ENCODE measurements around the gene FBXW5.
A peak's percentile ranks its signal among the peaks of the same experiment; 100 is the strongest.

FBXW5 gene

GRCh38 chr9:136949817-136950655 lies 5.5 kb upstream of the FBXW5 start:
- DNase-seq (ENCODE audit: extremely low read depth in 1 of 2, low read depth in 1 of 2), result peak; percentile 90 to 94

DNA sequence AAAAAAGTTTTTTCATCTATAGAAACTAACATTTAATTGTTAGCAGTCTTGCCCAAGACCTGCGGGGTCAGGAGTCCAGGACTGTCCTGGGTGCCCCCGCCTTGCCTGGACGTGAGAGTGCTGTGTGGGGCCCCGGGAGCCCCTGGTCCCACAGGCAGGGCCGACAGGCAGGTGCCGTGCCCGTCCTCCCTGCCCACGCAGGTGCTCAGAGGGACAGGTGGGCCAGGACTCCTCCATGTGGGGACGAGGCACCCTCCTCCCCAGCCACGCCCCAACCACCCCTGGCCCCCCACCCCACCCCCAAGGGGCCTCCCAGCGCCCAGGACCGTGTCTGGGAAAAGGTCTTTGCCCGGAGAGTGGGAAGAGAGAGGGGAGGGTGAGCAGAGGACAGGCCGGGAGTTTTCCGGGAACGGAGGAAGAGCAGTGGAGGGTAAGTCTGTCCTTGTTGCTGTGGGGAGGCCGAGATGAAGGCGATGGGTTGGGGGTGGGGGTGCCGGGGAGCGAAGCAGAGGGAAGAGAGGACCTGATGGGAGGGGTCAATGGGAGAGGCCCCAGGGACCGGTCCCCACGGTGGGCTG lies 4.8 kb upstream of the FBXW5 start:
- no peak for DNase-seq (ENCODE audit: extremely low read depth in 1 of 2, low read depth in 1 of 2)

- DNase-seq (ENCODE audit: extremely low read depth in 1 of 2, low read depth in 1 of 2), result no peak
These were observed 3.5 kb upstream of the FBXW5 start for GRCh38 chr9:136947955-136948510.

- no peak for DNase-seq (ENCODE audit: extremely low read depth in 1 of 2, low read depth in 1 of 2)
These were observed 2.7 kb upstream of the FBXW5 start for GRCh38 chr9:136947028-136947891.

DNA sequence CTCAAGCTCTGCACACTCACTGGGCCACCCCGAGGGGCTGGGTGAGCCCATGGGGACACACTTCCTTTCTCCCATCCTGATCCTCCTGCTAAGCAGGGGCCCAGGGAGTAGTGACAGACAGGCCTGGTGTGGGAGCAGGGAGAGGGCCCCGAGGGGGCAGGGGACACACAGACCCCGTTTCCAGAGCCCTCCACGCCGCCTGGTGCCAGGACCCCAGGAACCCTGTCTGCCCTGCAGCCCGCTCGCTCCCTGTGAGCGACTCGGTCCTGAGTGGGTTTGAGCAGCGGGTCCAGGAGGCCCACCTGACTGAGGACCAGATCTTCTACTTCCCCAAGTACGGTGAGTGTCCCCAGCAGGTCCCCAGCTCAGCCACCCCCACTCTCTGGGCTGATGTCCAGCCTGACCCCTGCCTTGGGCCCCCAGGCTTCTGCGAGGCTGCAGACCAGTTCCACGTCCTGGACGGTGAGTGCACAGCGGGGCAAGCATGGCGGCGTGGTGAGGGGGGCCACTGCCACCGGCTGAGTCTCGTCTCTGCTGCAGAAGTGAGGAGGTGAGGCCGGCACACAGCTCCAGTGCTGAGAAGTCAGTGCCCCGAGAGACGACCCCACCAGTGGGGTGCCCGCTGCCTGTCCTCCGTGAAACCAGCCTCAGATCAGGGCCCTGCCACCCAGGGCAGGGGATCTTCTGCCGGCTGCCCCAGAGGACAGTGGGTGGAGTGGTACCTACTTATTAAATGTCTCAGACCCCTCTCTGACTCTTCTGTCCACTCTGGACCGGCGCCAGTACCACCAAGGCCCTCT lies 1.9 kb upstream of the FBXW5 start:
- no peak for DNase-seq (ENCODE audit: extremely low read depth in 1 of 2, low read depth in 1 of 2)

DNA sequence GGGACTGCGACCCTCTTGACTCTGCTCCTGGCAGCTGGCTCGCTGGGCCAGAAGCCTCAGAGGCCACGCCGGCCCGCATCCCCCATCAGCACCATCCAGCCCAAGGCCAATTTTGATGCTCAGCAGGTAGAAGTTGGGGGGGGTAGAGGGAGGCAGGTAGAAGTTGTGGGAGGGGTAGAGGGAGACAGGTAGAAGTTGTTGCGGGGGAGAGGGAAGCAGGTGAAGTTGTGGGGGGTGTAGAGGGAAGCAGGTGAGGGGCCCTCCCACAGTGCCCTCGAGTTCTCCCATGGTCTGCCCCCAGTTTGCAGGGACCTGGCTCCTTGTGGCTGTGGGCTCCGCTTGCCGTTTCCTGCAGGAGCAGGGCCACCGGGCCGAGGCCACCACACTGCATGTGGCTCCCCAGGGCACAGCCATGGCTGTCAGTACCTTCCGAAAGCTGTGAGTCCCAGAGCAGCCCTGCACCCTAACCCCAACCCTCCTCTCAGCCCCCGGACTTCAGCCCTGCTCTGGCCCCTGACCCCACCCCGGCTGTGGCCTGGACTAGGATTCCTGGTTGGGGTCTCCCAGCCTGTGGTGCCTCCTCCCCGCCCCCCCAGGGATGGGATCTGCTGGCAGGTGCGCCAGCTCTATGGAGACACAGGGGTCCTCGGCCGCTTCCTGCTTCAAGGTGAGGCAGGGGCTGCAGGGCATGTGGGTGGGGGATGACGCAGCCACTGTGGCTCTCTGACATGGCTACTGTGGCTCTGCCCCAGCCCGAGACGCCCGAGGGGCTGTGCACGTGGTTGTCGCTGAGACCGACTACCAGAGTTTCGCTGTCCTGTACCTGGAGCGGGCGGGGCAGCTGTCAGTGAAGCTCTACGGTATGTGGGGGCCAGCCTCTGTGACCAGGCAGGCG lies 1.0 kb upstream of the FBXW5 start:
- DNase-seq (ENCODE audit: extremely low read depth in 1 of 2, low read depth in 1 of 2), result no peak

GRCh38 chr9:136944212-136944518 lies 373 bp downstream of the FBXW5 start:
- DNase-seq (ENCODE audit: extremely low read depth in 1 of 2, low read depth in 1 of 2), result no peak

- DNase-seq (ENCODE audit: extremely low read depth in 1 of 2, low read depth in 1 of 2), result peak in 1 of 2 donors; percentile 22
These were observed 987 bp downstream of the FBXW5 start for GRCh38 chr9:136943291-136944211.

DNA sequence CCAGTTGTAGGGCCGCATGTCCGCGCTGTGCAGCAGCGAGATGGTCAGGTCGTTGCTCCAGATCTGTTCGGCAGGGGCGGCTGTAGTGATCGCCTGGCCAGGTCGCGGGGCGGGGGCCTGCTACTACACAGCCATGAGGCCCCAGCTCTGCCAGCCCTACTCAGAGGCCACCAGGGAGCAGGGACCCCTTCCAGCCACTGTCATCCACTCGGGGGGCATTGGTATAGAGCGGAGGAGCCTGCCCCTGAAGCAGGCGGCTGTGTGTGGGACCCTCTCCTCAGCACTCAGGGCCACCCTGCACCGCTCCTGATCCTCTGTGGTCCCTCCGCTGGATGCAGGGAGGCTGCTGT lies 1.7 kb downstream of the FBXW5 start:
- DNase-seq (ENCODE audit: extremely low read depth in 1 of 2, low read depth in 1 of 2), result no peak

- no peak for DNase-seq (ENCODE audit: extremely low read depth in 1 of 2, low read depth in 1 of 2)
These were observed 2.2 kb downstream of the FBXW5 start for GRCh38 chr9:136942112-136942880.

- DNase-seq (ENCODE audit: extremely low read depth in 1 of 2, low read depth in 1 of 2), result no peak
These were observed 3.1 kb downstream of the FBXW5 start for GRCh38 chr9:136941231-136942111.

DNA sequence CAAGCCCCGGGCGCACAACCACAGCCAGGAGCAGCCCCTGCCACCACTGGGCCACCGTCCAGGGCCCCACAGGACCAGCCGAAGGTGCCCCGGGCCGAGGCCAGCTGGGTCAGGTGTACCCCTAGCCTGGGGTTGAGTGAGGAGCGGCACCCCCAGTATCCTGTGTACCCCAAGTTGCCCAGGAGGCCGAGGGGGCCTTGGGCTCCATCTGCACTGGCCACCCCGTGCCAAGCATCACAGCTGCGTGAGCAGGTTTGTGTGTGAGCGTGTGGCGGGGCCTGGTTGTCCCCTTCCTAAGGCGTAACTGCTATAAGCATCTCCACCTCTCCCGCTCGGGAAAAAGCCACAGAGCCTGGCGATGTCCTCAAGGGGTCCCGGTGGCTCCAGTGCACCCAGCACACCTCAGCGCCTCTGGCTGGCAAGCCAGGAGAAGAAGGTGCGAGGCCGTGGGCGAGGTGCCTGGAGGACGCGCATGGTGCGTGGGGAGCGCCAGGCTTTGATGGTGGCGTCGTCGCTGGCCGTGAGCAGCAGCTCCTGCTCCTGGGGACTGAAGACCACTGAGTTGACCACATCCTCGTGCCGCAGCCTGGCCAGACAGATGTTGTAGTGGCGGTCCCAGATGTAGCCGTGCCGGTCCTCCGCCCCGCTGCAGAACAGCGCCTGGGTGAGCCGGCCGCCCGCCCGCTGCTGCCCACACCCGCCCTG lies 3.9 kb downstream of the FBXW5 start:
- DNase-seq (ENCODE audit: extremely low read depth in 1 of 2, low read depth in 1 of 2), result no peak

GRCh38 chr9:136939996-136940525 lies 4.5 kb downstream of the FBXW5 start:
- DNase-seq (ENCODE audit: extremely low read depth in 1 of 2, low read depth in 1 of 2), result no peak

- no peak for DNase-seq (ENCODE audit: extremely low read depth in 1 of 2, low read depth in 1 of 2)
These were observed 5.0 kb downstream of the FBXW5 start for GRCh38 chr9:136939431-136939995.

GRCh38 chr9:136937186-136938001 lies 7.1 kb downstream of the FBXW5 start:
- no peak for DNase-seq (ENCODE audit: extremely low read depth in 1 of 2, low read depth in 1 of 2)

Measured in stimulated activated CD8-positive, alpha-beta memory T cell treated with anti-CD3 and anti-CD28 coated beads, Interleukin-7, amount 100 ng/mL, for 48 hours (primary cell).